ENCODE results near the gene COLEC11.

COLEC11 gene

DNA sequence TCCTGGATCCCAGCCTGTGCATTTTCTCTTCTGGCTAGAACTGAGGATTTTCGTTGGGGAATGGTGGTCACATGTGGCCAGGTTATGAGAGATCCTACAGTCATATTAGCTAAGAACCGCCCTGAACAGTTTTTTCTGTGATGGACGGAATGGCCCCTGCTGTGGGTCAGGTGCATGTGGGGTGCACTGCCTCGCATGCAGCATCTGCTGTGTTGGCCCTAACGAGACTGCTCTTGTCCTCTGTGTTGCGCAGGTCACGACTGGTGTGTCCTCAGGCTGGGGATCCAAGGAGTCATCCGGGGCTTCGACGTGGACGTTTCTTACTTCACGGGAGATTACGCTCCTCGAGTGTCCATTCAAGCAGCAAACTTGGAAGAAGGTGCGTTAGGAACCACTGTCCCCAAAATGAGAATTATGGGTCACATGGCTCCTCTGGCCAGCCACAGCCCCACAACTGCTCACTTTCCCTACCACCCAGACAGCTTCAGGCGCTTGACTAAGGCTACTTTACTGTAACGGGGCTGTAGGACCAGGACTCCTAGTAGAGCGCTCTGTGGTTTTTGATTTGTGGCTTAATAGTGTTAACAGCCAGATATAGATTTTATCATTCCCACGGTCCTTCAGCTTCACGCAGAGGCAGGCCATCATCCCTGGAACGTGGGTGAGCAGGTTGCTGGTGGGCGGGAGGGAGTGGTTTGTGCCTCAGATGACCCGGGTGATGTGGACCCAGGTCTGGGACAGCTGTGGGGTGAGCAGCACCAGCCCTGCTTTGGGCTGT lies 84.9 kb downstream of the COLEC11 start:
- Histone ChIP-seq H3K9ac (ENCODE audit: low read length in 2 of 2) (no peak overlapping the region), H3K27ac (ENCODE audit: low read length) (no peak overlapping the region), H3K9me3 (ENCODE audit: control insufficient read depth in 2 of 2, low read length in 2 of 2) (no peaks in the 10 kb centered on the region), H3K27me3 (ENCODE audit: control insufficient read depth in 1 of 2, insufficient read depth in 2 of 2, low read length in 2 of 2) (peaks cover 0 to 4% of the 10 kb centered on the region in 2 donors), H3K4me3 (ENCODE audit: low read length in 2 of 2) (no peak overlapping the region), H3K36me3 (ENCODE audit: control insufficient read depth in 2 of 2, insufficient read depth in 2 of 2, low read length in 2 of 2) (no peaks in the 10 kb centered on the region), H3K4me1 (ENCODE audit: control insufficient read depth, insufficient read depth, low read length) (no peaks in the 10 kb centered on the region)

GRCh38 chr2:3680548-3681345 lies 85.8 kb downstream of the COLEC11 start:
- no peaks in the 10 kb centered on the region for H3K36me3 ChIP-seq (ENCODE audit: control insufficient read depth in 2 of 2, insufficient read depth in 2 of 2, low read length in 2 of 2)
- H3K4me3 ChIP-seq (ENCODE audit: low read length in 2 of 2), result no peak overlapping the region
- H3K27me3 ChIP-seq (ENCODE audit: control insufficient read depth in 1 of 2, insufficient read depth in 2 of 2, low read length in 2 of 2), result peaks cover 0 to 4% of the 10 kb centered on the region in 2 donors
- H3K4me1 ChIP-seq (ENCODE audit: control insufficient read depth, insufficient read depth, low read length), result no peaks in the 10 kb centered on the region
- H3K9me3 ChIP-seq (ENCODE audit: control insufficient read depth in 2 of 2, low read length in 2 of 2), result no peaks in the 10 kb centered on the region
- no peak overlapping the region for H3K27ac ChIP-seq (ENCODE audit: low read length)
- H3K9ac ChIP-seq (ENCODE audit: low read length in 2 of 2), result no peak overlapping the region

GRCh38 chr2:3681625-3682024 lies 86.7 kb downstream of the COLEC11 start:
- H3K4me3 ChIP-seq (ENCODE audit: low read length in 2 of 2), result no peak overlapping the region

GRCh38 chr2:3682811-3683210 lies 87.9 kb downstream of the COLEC11 start:
- no peak overlapping the region for H3K4me3 ChIP-seq (ENCODE audit: low read length in 2 of 2)
- H3K27ac ChIP-seq (ENCODE audit: low read length), result no peak overlapping the region
- H3K9me3 ChIP-seq (ENCODE audit: control insufficient read depth in 2 of 2, low read length in 2 of 2), result no peaks in the 10 kb centered on the region
- H3K36me3 ChIP-seq (ENCODE audit: control insufficient read depth in 2 of 2, insufficient read depth in 2 of 2, low read length in 2 of 2), result no peaks in the 10 kb centered on the region
- no peak overlapping the region for H3K9ac ChIP-seq (ENCODE audit: low read length in 2 of 2)
- H3K4me1 ChIP-seq (ENCODE audit: control insufficient read depth, insufficient read depth, low read length), result no peaks in the 10 kb centered on the region
- peaks cover 0 to 2% of the 10 kb centered on the region in 2 donors for H3K27me3 ChIP-seq (ENCODE audit: control insufficient read depth in 1 of 2, insufficient read depth in 2 of 2, low read length in 2 of 2)

More at GRCh38 chr2:3681625-3682024, 86.7 kb downstream of the COLEC11 start:
- no peaks in the 10 kb centered on the region for H3K4me1 ChIP-seq (ENCODE audit: control insufficient read depth, insufficient read depth, low read length)
- no peaks in the 10 kb centered on the region for H3K9me3 ChIP-seq (ENCODE audit: control insufficient read depth in 2 of 2, low read length in 2 of 2)
- peaks cover 0 to 4% of the 10 kb centered on the region in 2 donors for H3K27me3 ChIP-seq (ENCODE audit: control insufficient read depth in 1 of 2, insufficient read depth in 2 of 2, low read length in 2 of 2)
- no peaks in the 10 kb centered on the region for H3K36me3 ChIP-seq (ENCODE audit: control insufficient read depth in 2 of 2, insufficient read depth in 2 of 2, low read length in 2 of 2)
- H3K9ac ChIP-seq (ENCODE audit: low read length in 2 of 2), result no peak overlapping the region
- H3K27ac ChIP-seq (ENCODE audit: low read length), result no peak overlapping the region

DNA sequence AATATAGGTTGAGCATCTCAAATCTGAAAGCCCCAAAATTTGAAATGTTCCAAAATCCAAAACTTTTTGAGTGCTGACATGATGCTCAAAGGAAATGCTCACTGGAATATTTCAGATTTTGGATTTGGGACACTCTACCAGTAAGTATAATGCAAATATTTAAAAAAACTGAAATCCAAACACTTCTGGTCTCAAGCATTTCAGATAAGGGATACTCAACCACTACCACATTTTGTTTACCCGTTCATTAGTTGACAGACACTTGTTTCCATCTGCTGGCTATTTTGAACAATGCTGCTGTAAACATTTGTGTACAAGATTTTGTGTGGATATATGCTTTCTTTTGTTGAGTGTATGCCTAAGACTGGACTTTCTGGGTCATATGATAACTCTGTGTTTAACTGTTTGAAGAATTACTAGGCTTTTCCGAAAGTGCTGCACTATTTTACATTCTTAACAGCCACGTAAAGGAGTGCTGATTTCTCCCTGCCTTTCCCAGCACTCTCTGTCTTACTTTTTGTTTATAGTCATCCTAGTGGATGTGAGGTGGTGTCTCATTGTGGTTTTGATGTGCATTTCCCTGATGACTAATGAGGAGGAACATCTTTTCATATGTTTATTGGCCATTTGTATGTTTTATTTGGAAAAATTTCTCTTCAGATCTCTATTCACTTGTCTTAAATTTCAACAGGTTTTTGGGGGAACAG lies 89.0 kb downstream of the COLEC11 start:
- no peaks in the 10 kb centered on the region for H3K4me1 ChIP-seq (ENCODE audit: control insufficient read depth, insufficient read depth, low read length)
- H3K4me3 ChIP-seq (ENCODE audit: low read length in 2 of 2), result no peak overlapping the region
- H3K9me3 ChIP-seq (ENCODE audit: control insufficient read depth in 2 of 2, low read length in 2 of 2), result peaks cover 0 to 3% of the 10 kb centered on the region in 2 donors
- H3K27me3 ChIP-seq (ENCODE audit: control insufficient read depth in 1 of 2, insufficient read depth in 2 of 2, low read length in 2 of 2), result no peaks in the 10 kb centered on the region
- no peaks in the 10 kb centered on the region for H3K36me3 ChIP-seq (ENCODE audit: control insufficient read depth in 2 of 2, insufficient read depth in 2 of 2, low read length in 2 of 2)
- no peak overlapping the region for H3K9ac ChIP-seq (ENCODE audit: low read length in 2 of 2)
- no peak overlapping the region for H3K27ac ChIP-seq (ENCODE audit: low read length)

GRCh38 chr2:3689998-3690748 lies 95.3 kb downstream of the COLEC11 start:
- no peaks in the 10 kb centered on the region for H3K4me1 ChIP-seq (ENCODE audit: control insufficient read depth, insufficient read depth, low read length)
- peaks cover 0 to 3% of the 10 kb centered on the region in 2 donors for H3K9me3 ChIP-seq (ENCODE audit: control insufficient read depth in 2 of 2, low read length in 2 of 2)
- H3K27me3 ChIP-seq (ENCODE audit: control insufficient read depth in 1 of 2, insufficient read depth in 2 of 2, low read length in 2 of 2), result no peaks in the 10 kb centered on the region
- H3K36me3 ChIP-seq (ENCODE audit: control insufficient read depth in 2 of 2, insufficient read depth in 2 of 2, low read length in 2 of 2), result no peaks in the 10 kb centered on the region
- no peak overlapping the region for H3K4me3 ChIP-seq (ENCODE audit: low read length in 2 of 2)
- no peak overlapping the region for H3K27ac ChIP-seq (ENCODE audit: low read length)
- H3K9ac ChIP-seq (ENCODE audit: low read length in 2 of 2), result no peak overlapping the region

DNA sequence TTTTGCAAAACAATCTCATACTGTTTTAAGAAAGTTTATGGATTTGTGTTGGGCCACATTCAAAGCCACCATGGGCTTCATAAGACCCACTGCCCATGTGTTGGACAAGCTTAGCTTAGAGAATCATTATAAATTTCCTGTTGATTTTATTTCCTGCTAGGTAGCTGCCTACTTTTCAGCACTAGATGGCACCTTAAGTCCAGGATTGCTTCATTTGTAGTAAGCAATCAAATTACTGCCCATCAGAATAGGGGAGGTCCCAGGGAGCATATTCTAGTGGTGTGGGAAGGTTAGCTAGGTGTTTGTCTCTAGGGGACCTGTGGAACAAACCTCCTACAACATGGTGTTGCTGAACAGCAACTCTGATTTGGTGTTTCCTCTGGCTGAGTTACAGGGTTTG lies 97.5 kb downstream of the COLEC11 start:
- no peaks in the 10 kb centered on the region for H3K27me3 ChIP-seq (ENCODE audit: control insufficient read depth in 1 of 2, insufficient read depth in 2 of 2, low read length in 2 of 2)
- no peak overlapping the region for H3K4me3 ChIP-seq (ENCODE audit: low read length in 2 of 2)
- no peaks in the 10 kb centered on the region for H3K4me1 ChIP-seq (ENCODE audit: control insufficient read depth, insufficient read depth, low read length)
- H3K9ac ChIP-seq (ENCODE audit: low read length in 2 of 2), result no peak overlapping the region
- no peak overlapping the region for H3K27ac ChIP-seq (ENCODE audit: low read length)
- peaks cover 0 to 3% of the 10 kb centered on the region in 2 donors for H3K9me3 ChIP-seq (ENCODE audit: control insufficient read depth in 2 of 2, low read length in 2 of 2)
- H3K36me3 ChIP-seq (ENCODE audit: control insufficient read depth in 2 of 2, insufficient read depth in 2 of 2, low read length in 2 of 2), result no peaks in the 10 kb centered on the region
